ENCODE data around the gene FNDC3A.
"Not testable (repeated sequence)": the region's sequence is repeated elsewhere in the genome, so short reads cannot be mapped to it uniquely, and the experiment has no call there.

DNA sequence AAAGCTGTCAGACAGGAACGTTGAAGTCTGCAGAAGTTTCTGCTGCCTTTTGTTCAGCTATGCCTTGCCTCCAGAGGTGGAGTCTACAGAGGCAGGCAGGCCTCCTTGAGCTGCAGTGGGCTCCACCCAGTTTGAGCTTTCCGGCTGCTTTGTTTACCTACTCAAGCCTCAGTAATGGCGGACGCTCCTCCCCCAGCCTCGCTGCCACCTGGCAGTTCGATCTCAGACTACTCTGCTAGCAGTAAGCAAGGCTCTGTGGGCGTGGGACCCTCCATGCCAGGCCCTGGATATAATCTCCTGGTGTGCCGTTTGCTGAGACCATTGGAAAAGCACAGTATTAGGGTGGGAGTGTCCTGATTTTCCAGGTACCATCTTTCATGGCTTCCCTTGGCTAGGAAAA, 187.4 kb downstream of the FNDC3A start:
- TF ChIP-seq, protein P1, sequence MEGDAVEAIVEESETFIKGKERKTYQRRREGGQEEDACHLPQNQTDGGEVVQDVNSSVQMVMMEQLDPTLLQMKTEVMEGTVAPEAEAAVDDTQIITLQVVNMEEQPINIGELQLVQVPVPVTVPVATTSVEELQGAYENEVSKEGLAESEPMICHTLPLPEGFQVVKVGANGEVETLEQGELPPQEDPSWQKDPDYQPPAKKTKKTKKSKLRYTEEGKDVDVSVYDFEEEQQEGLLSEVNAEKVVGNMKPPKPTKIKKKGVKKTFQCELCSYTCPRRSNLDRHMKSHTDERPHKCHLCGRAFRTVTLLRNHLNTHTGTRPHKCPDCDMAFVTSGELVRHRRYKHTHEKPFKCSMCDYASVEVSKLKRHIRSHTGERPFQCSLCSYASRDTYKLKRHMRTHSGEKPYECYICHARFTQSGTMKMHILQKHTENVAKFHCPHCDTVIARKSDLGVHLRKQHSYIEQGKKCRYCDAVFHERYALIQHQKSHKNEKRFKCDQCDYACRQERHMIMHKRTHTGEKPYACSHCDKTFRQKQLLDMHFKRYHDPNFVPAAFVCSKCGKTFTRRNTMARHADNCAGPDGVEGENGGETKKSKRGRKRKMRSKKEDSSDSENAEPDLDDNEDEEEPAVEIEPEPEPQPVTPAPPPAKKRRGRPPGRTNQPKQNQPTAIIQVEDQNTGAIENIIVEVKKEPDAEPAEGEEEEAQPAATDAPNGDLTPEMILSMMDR (IDR thresholded peaks at IDR 0.05; ENCODE audit: poor library complexity) = not testable (repeated sequence)
- not testable (repeated sequence) for TF ChIP-seq EZH2phosphoT487 (IDR thresholded peaks at IDR 0.05; ENCODE audit: low read depth, severe bottlenecking, unreplicated experiment)

Measured in hepatocyte (in vitro differentiated cells).